Adipocyte (in vitro differentiated cells): Measurements from ENCODE around the gene SPAG6.

Source experiments
- DNase-seq: peaks from one replicate; pipeline ENCODE4 v3.0.0-alpha.2; 2015; ENCODE audit warnings: low read depth
- H3K27me3 ChIP-seq: replicated peaks from 2 replicates; pipeline ENCODE4 v1.7.0; 2013; ENCODE audit warnings: mild to moderate bottlenecking, low read length, moderate library complexity; ENCODE audit not compliant: control insufficient read depth, insufficient read depth
- H3K36me3 ChIP-seq: 2 replicates; pipeline ENCODE4 v1.7.0; 2013; ENCODE audit warnings: low read length, mild to moderate bottlenecking, moderate library complexity; ENCODE audit not compliant: control insufficient read depth, insufficient read depth, severe bottlenecking
- H3K4me1 ChIP-seq: 2 replicates; pipeline ENCODE4 v1.7.0; 2013; ENCODE audit warnings: mild to moderate bottlenecking, low read length, moderate library complexity; ENCODE audit not compliant: control insufficient read depth, insufficient read depth
- H3K4me3 ChIP-seq: 2 replicates; pipeline ENCODE4 v1.7.0; 2013; ENCODE audit warnings: mild to moderate bottlenecking, low read length, moderate library complexity
- H3K9ac ChIP-seq: 2 replicates; pipeline ENCODE4 v1.7.0; 2013; ENCODE audit warnings: mild to moderate bottlenecking, low read length, moderate library complexity
- H3K9me3 ChIP-seq: 2 replicates; pipeline ENCODE4 v1.7.0; 2013; ENCODE audit warnings: mild to moderate bottlenecking, low read length, moderate library complexity; ENCODE audit not compliant: control insufficient read depth

The SPAG6 gene

DNA sequence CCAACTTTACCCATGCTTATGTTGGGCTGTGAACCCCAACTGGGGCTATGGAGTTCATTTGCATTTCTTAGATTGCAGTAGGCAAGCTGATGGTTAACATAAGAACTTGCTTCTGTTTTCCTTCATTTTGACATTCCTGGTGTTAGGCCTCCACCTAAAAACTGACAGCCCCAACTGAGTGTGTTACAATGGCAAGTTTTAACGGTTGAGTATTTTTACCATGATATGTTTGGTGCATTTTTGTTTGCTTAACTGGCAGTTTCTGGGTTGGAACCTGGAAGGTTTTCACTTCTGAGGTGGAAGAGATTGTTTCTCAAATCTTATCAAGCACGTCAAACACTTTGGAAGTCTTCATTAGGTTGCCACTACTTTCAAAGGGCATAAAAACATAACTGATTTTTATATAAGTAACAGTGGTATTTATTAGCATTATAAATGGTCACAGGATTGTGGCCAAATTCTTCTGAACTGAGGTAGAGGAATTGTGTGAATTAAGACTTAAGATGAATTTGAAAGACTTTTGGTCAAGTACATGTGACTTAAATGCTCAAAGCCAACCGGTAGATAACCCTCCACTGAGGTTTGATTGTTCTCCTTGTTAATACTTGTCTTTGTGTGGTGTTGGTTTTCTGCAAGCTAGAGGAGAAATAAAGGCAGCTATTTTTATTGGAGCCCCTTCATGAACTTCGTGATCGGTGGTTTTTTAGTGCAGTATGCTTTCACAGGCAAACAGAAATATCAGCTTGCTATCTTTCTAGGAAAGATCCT, 21.6 kb upstream of the SPAG6 start:
- H3K9me3 ChIP-seq: no peaks in the 10 kb centered on the region
- H3K9ac ChIP-seq: no peak overlapping the region
- no peaks in the 10 kb centered on the region for H3K27me3 ChIP-seq
- H3K4me3 ChIP-seq: no peak overlapping the region
- DNase-seq: no peak
- peaks cover 38% of the 10 kb centered on the region for H3K4me1 ChIP-seq
- H3K36me3 ChIP-seq: peaks cover 20% of the 10 kb centered on the region

DNA sequence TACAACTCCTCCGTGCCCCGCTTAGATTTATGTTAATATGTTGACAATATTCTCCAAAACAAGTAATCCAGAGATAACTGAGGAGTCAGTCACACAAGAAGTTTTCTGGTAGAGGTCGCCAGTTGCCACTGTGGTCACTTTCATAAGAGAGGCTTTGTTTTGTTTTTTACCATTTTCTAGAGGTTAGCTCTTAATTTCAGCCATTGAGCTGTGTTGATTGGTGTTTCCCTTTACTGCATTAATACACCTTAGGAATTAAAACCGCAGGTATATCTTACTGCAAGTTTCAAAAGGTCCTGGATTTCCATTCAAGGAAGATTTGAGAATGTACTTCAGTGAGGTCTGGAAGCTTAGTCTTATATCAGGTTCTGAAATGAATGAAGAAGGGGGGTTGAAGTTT, 20.9 kb upstream of the SPAG6 start:
- no peak overlapping the region for H3K9ac ChIP-seq
- no peak for DNase-seq
- peak overlapping the region; percentile 82 for H3K4me3 ChIP-seq
- H3K27me3 ChIP-seq: no peaks in the 10 kb centered on the region
- H3K4me1 ChIP-seq: peaks cover 38% of the 10 kb centered on the region
- H3K36me3 ChIP-seq: peaks cover 27% of the 10 kb centered on the region
- H3K9me3 ChIP-seq: no peaks in the 10 kb centered on the region

DNA sequence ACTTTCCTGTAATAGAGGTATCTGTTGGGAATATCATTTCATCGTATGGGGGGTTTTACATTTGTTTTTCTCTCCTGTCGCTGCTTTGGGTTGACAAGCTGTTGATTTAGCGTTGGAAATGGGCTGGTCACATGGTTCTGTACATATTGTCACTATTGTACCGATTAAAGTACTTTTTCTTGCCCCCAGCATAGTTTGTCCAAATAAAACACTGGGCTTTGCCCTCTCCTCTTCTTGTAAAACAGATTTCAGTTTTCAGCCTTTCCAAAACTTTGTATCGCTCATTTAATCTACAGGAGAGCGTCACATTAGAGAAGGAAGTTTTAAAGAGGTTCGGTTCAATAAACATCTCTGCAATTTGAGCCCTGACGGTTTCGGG, 20.4 kb upstream of the SPAG6 start:
- peaks cover 32% of the 10 kb centered on the region for H3K36me3 ChIP-seq
- no peak for DNase-seq
- H3K4me1 ChIP-seq: peaks cover 35% of the 10 kb centered on the region
- no peaks in the 10 kb centered on the region for H3K9me3 ChIP-seq
- peak overlapping the region; percentile 82 for H3K4me3 ChIP-seq
- H3K27me3 ChIP-seq: no peaks in the 10 kb centered on the region
- peak overlapping the region; percentile 70 for H3K9ac ChIP-seq

DNA sequence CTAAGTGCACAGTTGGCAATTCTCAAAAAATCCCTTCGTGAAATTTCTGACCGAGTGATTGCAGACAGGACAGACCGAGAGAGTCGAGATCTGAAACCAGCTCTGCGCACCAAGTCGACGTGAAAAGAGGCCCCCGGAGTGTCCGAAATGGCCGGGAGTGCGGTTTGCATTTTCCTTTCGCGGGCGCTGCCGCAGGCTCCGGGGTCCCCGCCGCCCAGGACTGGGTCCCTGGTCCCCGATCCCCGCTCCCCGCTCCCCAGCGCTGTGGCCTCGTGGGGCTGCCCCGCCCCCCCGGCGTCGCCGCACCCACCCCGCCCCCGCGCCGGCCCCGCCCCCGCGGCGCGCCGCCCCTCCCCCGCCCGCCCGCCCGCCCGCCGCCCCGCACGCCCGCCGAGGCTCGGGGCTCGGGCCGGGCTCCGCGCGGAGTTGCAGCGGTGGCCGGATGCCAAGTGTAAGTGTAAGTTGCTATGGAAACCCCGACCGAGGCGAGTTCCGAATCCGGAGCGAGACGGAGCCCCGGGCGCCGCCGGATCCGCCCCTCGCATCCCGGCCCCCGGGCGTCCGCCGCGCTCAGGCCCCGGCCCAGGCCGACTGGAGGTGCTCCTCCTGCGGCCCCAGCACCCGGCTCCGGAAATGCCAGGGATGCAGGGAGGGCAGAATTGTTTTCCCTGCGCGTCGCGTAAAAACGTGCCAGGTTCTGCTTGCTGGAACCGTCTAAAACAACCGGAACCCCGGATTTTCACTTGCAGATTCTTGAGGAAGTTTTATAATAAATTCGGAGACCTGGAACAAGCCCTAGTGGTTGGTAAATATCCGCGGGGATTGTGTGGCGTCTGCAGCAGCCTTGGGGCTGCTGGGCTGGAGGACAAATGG, 19.8 kb upstream of the SPAG6 start:
- Histone ChIP-seq H3K36me3 (peaks cover 37% of the 10 kb centered on the region), H3K27me3 (no peaks in the 10 kb centered on the region), H3K9me3 (no peaks in the 10 kb centered on the region), H3K4me1 (peaks cover 33% of the 10 kb centered on the region), H3K9ac (peak overlapping the region; percentile 70), H3K4me3 (peak overlapping the region; percentile 83)
- peak; percentile 92 for DNase-seq

DNA sequence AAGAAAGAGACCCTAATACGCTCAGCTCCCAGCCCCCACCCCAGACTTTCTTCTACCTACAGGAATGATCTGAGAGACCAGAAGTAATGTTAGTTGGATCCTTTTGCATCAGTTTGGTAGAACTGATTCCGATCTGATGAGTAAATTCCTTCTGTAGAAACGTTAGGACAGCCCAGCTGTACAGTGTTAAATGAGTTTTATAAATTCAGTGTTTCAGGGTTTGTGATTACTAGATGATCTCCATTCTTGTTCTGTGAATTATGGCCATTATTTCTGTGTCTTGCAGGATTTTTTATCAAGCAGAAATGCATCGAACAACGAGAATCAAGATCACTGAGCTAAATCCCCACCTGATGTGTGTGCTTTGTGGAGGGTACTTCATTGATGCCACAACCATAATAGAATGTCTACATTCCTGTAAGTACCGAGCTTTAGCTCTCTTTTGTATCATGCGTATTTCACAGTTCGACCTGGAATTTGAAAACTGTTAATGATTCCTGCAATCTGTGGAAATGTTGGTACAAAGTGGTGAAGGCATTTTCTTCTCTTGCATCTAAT, 19.1 kb upstream of the SPAG6 start:
- Histone ChIP-seq H3K27me3 (no peaks in the 10 kb centered on the region), H3K36me3 (peaks cover 37% of the 10 kb centered on the region), H3K9me3 (no peaks in the 10 kb centered on the region), H3K4me3 (peak overlapping the region; percentile 83), H3K9ac (peak overlapping the region; percentile 69), H3K4me1 (peaks cover 33% of the 10 kb centered on the region)
- no peak for DNase-seq

DNA sequence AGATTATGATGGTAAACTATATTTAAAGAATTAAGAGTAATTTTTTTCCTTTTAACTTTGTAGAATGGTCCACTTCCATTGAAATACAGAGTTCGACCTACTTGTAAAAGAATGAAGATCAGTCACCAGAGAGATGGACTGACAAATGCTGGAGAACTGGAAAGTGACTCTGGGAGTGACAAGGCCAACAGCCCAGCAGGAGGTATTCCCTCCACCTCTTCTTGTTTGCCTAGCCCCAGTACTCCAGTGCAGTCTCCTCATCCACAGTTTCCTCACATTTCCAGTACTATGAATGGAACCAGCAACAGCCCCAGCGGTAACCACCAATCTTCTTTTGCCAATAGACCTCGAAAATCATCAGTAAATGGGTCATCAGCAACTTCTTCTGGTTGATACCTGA, 16.1 kb upstream of the SPAG6 start:
- Histone ChIP-seq H3K27me3 (no peaks in the 10 kb centered on the region), H3K4me1 (peaks cover 18% of the 10 kb centered on the region), H3K4me3 (no peak overlapping the region), H3K9ac (no peak overlapping the region), H3K9me3 (no peaks in the 10 kb centered on the region), H3K36me3 (peaks cover 42% of the 10 kb centered on the region)
- no peak for DNase-seq

DNA sequence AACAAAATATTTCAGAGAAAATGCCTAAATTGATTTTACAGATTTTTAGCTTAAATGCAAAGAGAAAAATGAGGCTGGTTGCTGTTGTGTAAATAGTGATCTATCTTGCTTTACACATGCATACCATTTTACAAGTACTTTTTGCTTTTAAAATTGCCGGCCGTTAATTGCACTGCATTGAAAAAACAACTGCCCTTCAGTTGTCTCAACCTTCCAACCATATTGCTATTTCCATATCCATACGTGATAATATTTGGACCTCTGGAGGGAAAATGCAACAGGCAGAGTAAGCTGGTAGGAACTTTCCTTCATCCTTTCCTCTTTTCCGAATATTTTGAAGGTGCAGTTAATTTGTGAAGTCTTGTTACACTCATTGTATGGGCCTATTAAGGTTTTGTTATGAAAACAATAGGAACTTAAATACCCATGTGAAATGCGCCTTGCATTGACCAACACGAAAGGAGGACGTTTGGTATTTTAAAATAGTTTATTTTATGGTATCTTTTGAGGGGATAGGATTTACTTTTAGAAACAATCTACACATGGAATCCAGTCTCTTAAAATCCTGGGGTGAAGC, 13.1 kb upstream of the SPAG6 start:
- no peak overlapping the region for H3K4me3 ChIP-seq
- H3K36me3 ChIP-seq: peaks cover 37% of the 10 kb centered on the region
- peaks cover 4% of the 10 kb centered on the region for H3K9me3 ChIP-seq
- no peak for DNase-seq
- peaks cover 17% of the 10 kb centered on the region for H3K27me3 ChIP-seq
- H3K4me1 ChIP-seq: peaks cover 2% of the 10 kb centered on the region
- H3K9ac ChIP-seq: no peak overlapping the region

DNA sequence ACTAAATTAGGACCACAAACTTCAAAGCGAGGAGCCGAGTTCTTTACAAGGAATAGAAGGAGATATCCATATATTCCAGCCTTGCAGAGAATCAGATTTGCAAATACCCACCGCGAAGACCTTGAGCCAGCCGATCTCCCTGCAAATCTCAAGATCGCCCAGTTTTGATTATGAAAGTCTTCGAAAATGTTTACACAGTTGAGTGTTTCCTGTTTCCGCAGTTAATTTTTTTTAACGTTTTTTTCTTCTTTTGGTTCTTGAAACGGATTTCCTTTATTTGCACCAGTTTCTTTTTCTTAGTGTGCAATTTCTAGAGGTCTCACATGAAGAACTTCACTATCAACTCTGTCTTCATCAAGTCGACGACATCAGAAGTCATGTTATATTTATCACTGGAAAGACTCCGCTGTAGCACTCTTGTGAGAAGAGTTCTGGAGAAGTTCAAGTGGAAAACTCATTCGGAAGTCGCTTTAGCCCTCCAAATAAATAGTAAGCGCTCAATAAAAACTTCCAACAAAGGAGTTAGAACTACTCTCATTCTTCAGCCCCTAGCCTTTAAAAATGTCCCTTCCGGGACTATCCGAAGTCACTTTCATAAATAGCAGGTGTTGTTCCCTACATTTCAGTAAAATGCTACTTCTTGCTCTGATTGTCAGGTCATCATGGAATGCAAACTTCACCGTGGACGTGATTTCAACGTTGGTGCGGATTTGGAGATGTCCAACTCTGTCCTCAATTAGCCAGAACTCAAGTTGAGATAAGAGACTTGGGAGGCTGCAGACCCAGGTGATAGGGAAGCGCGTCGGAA, 11.9 kb upstream of the SPAG6 start:
- peaks cover 2% of the 10 kb centered on the region for H3K4me1 ChIP-seq
- no peak for DNase-seq
- H3K9me3 ChIP-seq: peaks cover 7% of the 10 kb centered on the region
- H3K4me3 ChIP-seq: no peak overlapping the region
- H3K9ac ChIP-seq: no peak overlapping the region
- H3K36me3 ChIP-seq: peaks cover 25% of the 10 kb centered on the region
- peaks cover 29% of the 10 kb centered on the region for H3K27me3 ChIP-seq

DNA sequence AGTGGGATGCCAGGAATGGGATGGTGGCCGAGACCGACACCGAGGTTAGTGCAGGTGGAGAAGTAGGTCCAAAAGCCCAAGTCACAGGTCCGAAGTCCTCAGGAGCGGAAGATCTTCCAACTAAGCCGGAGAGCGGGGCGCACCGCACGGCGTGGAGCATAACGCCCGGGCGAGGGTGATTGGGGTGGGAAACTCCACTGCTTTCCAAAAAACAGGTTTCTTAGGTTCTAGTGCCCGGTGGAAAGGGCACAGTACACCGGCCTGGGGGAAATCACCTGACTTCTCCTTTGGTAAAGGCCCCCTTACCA, 11.4 kb upstream of the SPAG6 start:
- peaks cover 20% of the 10 kb centered on the region for H3K36me3 ChIP-seq
- no peak for DNase-seq
- H3K9me3 ChIP-seq: peaks cover 7% of the 10 kb centered on the region
- peaks cover 2% of the 10 kb centered on the region for H3K4me1 ChIP-seq
- H3K9ac ChIP-seq: no peak overlapping the region
- H3K27me3 ChIP-seq: peaks cover 34% of the 10 kb centered on the region
- H3K4me3 ChIP-seq: no peak overlapping the region

DNA sequence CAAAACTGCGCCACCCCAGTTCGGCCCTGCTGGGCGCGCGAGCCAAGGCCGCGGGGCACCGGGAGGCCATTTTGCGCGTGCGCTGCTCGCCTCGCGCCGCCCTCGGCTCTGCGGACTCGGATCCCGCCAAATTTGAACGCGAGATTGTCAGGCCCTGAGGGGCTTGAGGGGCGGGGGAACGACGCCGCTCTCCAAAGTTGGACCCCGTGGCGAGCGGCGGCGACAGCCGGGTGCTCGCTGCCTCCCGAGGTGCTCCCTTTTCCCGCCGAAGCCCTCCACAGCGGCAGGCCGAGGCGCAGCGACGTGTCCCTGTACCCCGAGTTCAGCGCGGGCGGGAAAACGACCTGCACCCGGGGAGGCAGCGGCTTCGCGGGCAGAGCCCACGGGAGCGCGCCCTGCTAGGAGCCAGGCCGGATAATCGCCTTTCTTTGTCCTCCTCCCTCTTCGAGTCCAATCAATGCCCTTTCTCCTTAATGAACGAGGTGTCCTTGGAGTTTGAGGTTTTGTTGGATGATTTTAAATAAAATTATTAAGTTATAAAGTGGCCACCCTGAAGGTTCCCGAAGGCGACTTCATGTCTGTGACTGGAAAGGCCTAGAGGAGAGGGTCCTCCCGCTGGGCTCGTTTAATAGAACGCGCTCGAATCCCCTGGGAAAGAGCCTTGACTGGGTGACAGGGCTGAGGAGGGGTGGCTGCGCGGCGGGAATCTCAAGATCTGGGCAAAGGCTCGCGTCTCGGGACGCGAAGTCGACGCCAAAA, 10.7 kb upstream of the SPAG6 start:
- Histone ChIP-seq H3K36me3 (peaks cover 13% of the 10 kb centered on the region), H3K9me3 (peaks cover 7% of the 10 kb centered on the region), H3K4me1 (peaks cover 3% of the 10 kb centered on the region), H3K9ac (peak overlapping the region; percentile 40), H3K27me3 (peaks cover 41% of the 10 kb centered on the region), H3K4me3 (peak overlapping the region; percentile 81)
- DNase-seq: no peak
